ACHN (cell line): ENCODE data around the gene TEX19.
"Not testable (repeated sequence)": the region's sequence is repeated elsewhere in the genome, so short reads cannot be mapped to it uniquely, and the experiment has no call there.

ENCODE experiments used
- DNase-seq: peaks from one replicate; pipeline ENCODE4 v3.0.0-alpha.2; 2015
- in situ Hi-C: cut with HindIII; loops from 2 replicates; pipeline ENCODE4 v1.10.0; 2017; ENCODE audit warnings: low sequenced_read_pairs, low pct_ligation_motif_present, low pct_unique_long_range_greater_than_20kb

The TEX19 gene

DNA sequence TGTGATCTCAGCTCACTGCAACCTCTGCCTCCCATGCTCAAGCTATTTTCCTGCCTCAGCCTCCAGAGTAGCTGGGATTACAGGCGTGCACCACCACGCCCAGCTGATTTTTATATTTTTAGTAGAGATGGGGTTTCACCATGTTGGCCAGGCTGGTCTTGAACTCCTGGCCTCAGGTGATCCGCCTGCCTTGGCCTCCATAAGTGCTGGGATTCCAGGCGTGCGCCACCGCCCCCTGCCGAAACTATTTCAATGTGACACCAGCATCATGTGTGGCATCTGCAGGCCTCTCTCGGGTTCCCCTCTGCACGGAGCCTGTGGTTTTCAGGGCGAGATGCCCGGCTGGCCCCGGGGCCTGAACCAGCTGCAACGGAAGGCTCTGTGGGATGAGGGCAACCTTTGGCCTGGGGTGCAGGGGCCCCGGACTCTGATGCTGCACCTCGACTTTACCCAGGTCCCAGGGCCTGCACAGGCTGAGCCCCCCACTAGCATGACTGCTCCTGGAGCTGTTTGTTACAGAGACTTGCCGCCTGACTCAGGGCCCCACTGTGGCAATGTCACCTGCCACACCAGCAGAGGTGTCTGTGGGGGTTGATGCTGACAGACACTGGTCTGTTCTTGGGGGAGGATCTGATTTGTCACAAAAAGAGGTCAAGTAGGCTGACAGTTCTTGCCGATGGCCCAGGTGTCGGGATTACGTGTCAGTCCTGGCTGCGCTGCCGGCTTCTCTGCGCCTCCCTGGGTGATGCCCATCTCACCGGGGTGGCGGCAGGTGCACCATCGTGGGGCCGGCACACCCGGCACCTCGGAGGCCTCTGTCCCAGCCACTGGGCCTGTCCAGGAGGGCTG lies 8.6 kb upstream of the TEX19 start:
- in situ Hi-C loops, result no loop called here
- no peak for DNase-seq

DNA sequence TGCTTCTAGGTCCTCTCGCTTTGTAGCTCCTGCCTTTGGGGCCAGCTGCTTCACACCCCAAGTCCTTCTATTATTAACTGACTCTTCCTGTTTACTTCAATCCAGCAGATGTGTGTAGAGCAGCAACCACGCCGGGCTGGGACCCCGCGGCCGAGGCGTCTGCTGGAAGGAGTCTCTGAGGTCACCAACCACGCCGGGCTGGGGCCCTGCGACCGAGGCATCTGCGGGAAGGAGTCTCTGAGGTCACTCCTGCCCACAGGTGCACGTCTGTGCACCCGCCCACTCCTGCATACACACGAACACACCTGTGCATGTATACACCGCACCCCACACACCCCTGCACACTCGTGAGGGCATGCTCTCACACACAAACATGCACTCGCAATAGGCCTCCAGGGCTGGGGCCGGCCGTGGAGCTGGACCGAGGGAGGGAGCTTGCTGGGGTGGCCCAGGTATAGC lies 7.8 kb upstream of the TEX19 start:
- in situ Hi-C loops, result no loop called here
- no peak for DNase-seq

DNA sequence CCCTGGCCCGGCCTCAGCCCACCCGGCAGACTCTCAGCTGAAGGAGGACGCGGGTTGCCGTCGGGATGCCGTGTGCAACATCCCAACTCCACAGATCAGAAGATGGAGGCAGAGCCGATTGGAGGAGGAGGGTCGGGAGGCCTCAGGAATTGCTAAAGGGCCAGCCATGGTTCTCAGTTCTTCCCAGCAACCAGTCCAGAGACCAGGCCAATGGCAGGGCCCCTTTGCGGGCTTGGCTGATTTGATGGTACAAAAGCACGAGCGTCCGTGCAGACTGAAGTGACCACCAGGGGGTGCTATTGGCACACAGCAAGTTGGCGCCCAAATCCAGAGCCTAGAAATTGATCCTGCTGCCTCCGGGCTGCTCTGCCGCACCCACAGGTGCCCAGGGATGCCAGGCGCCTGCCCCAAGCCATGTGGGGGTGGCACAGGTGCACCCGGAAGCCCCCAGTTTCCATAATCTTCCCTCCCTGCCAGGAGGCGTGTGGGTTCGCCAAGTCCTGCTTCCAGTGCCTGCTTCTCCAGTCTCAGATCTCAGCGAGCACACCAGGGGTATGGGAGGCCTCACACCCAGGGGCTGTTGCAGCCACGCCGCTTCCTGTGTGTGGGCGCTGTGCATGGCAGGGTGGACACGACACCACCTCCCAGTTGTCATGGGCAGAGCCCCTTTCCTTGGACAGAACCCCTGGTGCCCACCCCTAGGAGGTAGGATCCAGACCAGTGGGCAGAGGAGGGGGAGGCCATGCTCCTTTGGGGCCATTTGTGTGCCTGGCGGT lies 7.1 kb upstream of the TEX19 start:
- DNase-seq, result peak; percentile 87
- in situ Hi-C loops, result no loop called here

DNA sequence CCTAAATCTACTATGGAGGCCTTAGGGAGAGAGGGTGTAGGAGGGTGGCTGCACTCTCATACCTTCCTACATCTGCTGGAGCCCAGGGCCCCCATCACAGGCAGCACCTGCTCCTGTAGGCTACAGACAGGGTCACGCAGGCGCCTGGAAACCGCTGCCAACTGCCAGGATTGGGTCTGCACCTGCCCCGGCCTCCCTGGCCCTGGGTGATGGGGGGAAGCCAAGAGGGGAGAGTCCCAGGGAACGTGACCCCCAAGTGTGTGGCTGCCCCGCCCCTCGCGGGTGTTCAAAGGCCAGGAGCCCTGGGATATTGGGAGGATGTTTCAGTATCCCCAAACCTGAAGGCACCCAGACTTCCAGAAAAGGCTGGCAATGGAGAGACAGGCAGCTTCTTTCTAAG lies 5.6 kb upstream of the TEX19 start:
- in situ Hi-C loops, result no loop called here
- no peak for DNase-seq

DNA sequence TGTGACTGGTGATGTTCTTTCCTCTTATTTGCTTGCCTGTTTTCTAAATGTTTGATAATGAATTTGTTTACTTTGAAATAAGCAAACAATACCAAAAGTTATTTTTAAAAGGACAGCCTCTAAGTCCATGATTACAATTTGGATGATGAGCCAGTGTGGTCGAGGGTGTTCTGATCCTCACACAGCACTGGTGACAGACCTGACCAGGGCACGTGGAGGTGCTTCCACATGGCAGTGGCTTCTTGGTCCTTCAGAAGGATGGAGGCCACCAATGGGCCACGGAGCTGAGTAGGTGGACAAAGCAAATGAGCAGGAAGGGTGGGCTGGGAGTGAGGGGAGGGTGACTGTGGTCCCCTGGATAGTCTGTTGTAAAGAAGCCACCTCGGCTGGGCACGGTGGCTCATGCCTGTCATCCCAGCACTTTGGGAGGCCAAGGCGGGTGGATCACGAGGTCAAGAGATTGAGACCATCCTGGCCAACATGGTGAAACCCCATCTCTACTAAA lies 4.2 kb upstream of the TEX19 start:
- in situ Hi-C loops, result no loop called here
- no peak for DNase-seq

DNA sequence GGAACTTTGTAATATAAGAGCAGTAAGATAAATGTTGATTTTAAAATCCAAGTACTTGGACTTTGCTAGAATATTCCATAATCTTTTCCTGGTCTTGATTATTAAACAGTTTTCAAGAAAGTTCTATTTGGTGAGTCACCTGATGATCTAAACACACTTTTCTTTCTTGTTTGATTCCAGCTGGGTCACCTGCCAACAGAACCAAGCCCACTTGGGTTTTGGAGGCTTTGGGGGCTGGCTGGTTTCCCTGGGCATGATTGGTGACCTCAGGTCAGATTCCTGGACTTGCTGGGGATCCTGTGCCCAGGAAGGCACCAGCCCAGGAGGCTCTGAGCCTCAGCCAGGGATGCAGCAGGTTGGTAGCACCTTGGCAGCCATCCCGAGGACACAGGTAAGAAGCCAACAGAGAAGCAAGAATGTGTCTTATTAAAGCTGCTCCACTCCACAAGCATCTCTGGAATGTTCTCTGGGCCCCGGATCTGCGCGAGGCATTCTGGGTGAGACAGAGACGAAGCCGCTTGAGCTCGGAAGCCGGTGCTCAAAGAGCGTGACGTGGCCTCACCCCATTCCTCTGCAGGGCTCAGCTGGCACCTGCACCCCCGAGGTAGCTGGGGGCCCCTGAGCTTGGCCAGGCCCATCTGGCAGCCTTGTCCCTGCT lies 3.1 kb upstream of the TEX19 start:
- DNase-seq, result peak; percentile 72
- in situ Hi-C loops, result no loop called here

DNA sequence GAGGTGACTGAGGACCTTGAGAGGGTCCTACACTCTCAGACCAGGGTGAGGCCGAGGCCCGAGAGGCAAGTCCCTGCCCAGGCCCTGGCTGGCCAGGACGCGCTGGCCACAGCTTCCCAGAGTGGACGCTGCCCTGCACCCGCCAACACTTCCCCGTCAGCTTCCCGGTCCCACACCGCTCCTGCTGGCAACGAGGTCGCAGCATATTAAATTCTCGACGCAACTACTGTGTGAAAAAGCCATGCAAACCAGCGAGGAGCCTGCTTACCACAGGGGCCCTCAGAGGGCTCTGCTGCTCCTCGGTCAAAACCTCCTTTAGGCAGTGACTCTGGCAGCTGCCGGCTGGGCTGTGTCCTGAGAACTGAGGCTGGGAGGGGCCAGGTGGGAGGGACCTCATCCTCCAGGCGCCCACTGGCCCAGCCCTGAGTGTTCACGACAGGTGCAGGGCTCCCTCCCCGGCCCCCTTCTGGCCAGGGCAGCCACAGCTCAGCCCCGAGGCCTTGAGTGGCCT lies 2.1 kb upstream of the TEX19 start:
- in situ Hi-C loops, result no loop called here
- no peak for DNase-seq

DNA sequence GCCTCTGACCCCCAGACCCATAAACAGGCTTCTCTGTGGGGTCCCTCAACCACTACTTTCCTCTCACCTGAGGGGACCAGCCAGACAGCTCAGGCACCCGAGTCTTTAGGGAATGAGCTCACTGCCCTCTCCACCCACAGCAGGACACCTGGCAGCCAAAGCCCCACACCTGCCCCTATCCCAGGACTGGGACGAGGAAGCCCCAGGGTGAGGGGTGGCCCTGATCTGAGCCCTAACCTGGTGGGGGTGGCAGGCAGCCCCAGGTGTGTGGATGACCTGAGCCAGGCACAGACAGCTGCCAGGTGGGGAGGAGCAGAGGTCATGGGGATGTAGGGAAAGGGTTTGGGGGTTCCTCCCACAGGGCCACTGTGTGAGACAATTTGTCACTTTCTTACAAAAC lies 1.7 kb upstream of the TEX19 start:
- DNase-seq, result no peak
- in situ Hi-C loops, result no loop called here

DNA sequence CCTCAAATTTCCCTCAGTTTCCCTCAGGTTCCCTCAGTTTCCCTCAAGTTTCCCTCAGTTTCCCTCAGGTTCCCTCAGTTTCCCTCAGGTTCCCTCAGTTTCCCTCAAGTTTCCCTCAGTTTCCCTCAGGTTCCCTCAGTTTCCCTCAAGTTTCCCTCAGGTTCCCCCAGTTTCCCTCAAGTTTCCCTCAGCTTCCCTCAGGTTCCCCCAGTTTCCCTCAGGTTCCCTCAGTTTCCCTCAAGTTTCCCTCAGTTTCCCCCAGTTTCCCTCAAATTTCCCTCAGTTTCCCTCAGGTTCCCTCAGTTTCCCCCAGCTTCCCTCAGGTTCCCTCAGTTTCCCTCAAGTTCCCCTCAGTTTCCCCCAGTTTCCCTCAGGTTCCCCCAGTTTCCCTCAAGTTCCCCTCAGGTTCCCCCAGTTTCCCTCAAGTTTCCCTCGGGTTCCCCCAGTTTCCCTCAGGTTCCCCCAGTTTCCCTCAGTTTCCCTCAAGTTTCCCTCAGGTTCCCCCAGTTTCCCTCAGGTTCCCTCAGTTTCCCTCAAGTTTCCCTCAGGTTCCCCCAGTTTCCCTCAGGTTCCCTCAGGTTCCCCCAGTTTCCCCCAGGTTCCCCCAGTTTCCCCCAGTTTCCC lies 516 bp downstream of the TEX19 start:
- in situ Hi-C loops, DNase-seq: not testable (repeated sequence)

DNA sequence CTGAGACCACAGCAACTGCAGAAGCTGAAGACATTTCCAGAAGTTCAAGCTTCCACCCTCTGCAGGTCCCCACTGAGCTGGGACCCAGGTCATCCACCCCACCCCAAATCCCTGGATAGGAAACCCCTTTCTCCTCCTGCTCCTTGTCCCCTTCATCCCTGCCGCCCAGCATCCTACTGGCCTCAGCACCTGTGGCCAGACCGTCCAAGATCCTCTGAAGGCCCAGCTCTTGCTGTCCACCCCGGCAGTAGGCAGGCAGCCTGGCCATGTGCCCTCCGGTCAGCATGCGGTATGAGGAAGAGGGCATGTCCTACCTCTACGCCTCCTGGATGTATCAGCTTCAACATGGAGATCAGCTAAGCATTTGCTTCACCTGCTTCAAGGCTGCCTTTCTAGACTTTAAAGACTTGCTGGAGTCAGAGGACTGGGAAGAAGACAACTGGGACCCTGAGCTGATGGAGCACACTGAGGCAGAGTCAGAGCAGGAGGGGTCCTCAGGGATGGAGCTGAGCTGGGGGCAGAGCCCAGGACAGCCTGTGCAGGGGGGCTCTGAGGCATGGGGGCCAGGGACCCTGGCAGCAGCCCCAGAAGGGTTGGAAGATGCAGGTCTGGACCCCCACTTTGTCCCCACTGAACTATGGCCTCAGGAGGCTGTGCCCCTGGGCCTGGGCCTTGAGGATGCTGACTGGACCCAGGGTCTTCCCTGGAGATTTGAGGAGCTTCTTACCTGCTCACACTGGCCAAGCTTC lies 3.0 kb downstream of the TEX19 start:
- no peak for DNase-seq
- in situ Hi-C loops, result no loop called here

DNA sequence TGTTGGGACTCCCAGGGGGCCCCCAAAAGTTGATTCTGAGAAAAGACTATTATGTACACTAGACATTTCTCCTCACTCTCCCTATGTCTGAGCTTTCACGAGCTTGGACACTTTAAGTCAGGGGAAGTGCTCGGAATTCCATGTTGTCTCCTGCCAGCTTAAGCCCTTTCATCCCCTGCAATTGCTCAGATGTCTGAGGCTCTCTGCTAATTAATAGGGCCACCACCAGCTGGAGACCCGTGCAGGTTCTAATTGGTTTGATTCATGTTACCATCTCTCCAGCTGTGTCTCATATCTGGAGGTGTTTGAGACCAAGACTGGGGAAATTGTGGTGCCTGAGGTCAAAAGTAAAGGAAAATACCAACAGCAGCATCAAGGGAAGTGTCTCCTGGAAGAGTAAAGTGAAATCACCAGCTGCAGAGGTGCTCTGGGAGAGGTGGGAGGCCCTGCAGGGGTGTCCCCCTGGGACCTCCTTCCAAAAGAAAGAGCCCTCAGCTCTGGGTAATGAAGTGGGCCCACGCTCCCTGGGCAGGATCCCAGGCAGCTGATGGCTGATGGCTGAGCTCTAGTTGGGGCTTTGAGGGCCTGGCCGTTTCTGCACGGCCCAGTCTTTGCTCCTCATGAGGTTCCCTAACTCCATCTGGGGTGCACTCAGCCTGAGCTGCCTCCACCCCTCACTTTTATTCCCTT lies 6.7 kb downstream of the TEX19 start:
- DNase-seq, result no peak
- in situ Hi-C loops, result no loop called here

DNA sequence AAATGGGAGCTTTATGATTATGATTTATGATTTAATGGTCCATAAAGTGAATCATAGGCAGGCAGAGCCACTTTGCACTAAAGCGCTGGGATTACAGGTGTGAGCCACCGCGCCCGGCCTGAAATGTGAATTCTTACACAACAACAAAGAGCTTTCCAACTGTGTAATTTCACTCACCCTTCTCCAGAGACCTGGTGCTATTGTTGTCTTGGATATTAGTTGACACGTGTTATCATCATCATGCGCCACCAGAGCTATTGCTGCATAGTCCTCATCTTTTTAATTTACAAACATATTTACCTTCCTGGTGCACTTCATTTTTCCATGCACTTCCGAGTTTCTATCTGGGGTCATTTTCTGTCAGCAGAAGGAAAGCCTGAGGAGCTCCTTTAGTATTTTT lies 7.7 kb downstream of the TEX19 start:
- in situ Hi-C loops, result no loop called here
- DNase-seq, result no peak

DNA sequence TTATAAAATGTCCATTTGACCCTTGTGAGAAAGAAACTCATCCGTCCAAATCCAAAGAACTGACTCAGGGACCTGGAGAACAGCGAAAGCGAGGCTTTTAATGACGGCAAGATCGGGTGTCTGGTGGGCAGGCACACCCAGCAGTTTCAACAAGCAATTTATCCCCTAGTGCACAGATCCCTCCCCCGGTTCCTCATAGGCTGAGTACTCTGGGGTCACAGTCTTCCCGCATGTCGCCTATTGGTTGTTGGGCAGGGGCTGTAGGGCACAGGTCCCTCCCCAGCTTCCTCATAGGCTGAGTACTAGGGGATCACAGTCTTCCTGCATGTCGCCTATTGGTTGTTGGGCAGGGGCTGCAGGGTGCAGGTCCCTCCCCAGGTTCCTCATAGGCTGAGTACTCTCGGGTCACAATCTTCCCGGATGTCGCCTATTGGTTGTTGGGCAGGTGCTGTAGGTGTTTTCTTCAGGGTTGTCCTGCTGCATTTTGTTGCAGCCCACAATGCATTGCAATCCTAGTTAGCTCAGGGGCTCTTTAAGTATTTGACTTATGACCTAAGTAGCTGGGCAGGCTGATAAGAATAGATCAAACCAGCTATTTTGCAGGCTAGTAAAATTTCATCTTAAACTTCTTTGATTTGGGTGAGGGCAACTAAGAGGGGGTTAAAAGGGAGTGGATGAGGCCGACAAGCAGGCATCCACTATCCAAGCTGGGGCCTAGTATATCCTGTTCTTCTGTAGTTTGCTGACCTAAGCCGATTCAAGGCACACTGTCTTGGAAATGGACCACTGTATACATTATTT lies 8.9 kb downstream of the TEX19 start:
- in situ Hi-C loops, result no loop called here

DNA sequence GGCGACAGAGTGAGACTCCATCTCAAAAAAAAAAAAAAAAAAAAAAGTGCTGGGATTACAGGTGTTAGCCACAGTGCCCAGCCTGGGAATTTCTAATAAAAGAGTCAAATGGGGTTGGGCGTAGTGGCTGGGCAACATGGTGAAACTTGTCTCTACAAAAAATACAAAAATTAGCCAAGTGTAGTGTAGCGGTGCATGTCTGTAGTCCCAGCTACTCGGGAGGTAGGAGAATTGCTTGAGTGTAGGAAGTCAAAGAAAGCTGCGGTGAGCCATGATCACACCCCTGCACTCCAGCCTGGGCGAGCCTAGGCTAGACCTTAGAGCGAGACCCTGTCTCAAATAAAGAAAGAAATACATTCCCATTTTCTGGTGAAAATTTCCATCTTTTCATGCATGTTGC lies 10.2 kb downstream of the TEX19 start:
- DNase-seq, result no peak
- in situ Hi-C loops, result no loop called here

More for the DNA sequence above, 8.9 kb downstream of the TEX19 start:
- peak; percentile 8 for DNase-seq

DNA sequence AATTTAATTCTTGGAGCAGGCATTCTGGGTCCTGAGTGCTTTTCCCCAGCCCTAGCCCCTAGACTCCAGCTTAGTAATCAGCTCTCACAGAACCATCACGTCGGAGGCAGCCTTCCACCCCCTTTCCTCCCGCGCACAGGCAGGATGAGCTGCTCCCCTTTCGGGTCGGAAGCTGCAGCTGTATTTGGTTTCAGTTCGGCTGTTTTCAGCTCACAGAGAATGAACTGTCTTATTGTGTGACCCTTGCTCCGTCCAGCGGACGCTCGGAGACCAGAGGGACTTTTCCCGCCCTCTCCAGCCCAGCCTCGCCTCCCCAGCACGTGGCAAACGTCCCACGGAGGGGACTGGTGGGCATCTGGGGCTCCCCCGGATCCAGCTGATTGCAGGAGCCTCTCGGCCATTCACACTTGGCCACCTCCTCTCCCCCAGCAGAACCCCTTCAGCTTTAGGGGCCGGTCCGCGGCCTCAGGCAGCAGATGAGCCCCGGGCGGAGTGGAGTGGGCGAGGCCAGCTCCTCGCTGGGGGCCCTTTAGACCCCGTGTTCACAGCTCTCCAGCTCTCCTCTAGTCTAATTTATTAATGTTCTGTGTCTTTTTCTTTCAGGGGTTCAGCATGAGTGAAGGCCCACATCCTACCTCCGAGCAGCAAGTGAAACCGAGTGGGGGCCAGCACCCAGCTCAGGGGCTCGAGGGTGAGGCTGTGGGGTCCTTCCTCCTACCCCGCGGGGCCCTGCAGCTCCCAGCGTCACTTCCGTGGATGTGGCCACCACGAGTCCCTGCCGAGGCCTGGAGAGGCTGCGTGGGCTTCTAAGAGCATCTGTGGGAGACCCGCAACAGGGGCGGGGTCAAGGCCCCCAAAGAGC lies 11.7 kb downstream of the TEX19 start:
- no peak for DNase-seq
- in situ Hi-C loops, result no loop called here
